ENCODE measurements around the gene ZP4.

Gene ZP4

DNA sequence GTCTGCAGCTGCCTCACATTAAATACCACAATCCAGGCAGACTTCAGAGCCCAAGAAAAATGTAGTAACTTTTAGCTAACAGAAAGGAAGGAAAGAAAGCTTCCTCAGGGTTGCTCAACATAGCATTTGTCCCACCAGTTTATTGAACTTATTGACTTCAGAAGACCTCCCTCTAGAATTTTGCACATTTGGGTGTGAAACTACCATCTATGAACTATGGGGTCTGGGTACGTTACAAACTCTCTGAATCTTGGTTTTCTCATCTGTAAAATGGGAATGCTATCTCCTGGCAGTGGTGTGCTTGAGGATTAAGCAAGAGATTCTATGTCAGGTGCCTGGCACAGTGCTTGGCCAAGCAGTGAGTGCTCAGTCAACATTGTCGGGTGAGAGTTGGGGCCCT lies at the start of gene ZP4:
Gene ZP4, minus strand, starts transcription at position 101 of the 400 bp plus-strand sequence. CDS start 287 bp downstream, outside the sequence.
- DNase-seq, result no peak

DNA sequence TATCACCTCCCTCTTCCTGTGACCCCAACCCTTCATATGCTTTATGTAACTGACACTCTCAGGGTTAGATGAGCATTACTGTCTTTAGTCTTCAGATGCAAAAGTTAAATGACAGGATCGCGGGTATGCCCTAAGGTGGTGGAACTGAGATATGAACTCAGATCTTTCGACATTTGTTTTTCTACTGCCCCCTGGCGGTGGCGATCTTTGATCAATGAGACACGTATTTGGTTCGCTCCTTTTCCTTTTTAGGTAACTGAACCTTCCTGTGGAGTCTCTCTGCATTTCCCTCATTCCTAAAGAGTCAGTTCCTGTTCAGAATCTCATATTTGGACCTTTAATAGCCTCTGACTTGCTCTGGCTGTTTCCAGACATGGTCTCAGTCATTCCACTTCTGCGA lies 47.8 kb upstream of the ZP4 start:
- no peak for DNase-seq

DNA sequence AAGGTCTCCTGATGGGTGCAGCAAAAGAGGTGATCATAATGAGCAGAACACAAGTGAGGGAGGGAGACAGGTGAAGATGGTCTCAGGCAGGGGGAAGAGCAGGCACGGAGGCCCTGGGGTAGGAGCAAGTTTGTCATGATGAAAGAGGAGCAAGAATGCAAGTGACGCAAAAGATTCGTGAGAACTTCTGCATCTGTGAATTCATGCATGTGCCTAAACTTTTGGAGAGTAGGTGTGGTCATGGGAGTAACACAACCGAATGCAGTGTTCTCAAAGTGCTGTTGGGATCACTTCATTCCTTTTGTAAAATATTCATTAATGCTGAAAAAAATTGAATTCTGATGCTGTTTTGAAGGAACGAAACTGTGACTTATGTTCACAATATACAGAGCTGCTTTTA lies 47.3 kb upstream of the ZP4 start:
- no peak for DNase-seq

DNA sequence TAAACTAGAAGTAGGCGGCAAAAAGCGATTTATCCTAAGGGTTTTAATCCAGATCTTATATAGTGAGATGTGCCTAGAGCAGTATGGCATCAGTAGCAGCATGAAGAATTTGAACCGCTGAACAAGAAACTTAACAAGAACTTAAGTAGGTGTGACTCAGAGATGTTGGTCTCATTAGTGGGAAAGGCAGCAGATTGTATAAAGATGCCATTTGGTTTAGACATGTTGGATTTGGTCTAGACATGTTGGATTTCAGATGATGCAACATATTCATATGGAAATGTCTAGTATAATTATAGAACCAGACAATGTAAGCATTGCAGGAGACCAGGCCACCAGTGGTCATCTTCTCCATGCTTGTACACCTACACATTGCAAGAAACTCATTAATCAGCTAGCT lies 42.1 kb upstream of the ZP4 start:
- no peak for DNase-seq

GRCh38 chr1:237931581-237931980 lies 40.9 kb upstream of the ZP4 start:
- no peak for DNase-seq

- DNase-seq, result no peak
These were observed 36.5 kb upstream of the ZP4 start for GRCh38 chr1:237927198-237927597.

DNA sequence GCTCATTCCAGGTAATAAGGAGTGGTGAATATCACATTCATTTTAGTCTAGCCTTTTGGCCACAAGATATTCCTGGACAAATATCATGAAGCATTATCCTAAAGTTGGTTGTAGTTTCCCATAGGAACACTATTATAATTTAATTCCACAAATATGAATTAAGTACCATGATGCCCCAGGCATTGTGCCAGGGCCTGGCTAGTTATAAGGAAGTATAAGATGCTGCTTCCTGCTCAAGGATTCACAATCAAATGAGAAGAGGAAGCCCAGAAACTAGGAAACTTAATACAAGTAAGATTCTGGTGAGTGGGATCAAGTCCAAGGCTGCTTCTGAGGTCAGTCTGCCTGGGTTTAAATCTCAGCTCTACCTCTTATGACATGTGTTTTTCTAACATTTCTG lies 30.6 kb upstream of the ZP4 start:
- no peak for DNase-seq

DNA sequence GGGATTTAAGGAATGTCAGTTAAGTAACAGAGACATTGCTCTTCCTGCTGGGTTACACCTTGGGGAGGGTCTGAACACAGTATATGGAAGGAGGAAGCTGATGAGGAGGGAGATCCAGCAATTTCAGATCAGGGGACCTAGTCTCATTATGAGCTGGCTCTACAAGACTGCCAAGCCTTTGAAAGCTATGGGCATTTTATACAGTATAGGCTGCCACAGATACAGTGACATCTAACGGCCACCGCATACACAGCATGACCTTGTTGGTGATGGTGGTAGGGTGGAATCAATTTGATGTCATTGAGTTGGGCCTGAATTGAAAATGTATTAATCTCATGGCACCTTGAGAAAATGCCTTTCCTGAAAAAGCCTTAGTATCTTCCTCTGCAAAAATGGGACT lies 22.6 kb upstream of the ZP4 start:
- DNase-seq, result no peak

DNA sequence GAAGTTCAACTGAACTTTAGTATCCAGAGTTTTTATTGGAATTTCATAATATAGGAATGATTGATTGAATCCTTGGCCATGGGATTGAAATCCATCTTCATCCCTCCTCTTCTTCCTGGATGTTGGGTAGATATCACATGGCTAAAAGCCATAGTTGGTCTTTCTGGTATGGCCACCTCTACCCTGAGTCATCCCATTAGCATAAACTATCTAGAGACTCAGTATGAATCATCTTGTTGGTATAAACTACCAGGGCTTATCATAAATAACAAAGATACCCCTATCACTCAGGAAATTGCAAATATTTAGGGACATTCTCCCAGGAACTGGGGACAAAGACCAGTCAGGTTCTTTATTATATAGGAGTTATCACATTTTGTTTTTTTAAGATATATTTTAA lies 21.2 kb upstream of the ZP4 start:
- no peak for DNase-seq

GRCh38 chr1:237910834-237911233 lies 20.1 kb upstream of the ZP4 start:
- no peak for DNase-seq

DNA sequence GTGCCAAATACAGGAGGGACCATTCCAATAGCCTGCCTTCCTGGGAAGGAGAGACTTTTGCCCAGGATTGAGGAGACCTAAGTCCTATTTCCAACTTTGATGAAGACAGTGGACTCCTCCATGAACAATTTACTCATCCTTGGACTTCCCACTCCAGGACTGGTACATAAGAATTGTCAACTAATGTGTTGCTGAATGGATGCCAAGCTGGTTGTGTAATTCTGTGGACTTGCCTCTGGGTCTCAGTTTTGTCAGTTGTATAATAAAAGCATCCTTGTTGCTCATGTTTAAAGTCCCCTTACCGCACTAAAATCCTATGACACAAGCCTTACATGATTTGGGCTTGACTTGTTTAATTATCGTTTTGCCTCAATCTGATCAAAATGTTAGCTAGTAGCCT lies 13.2 kb upstream of the ZP4 start:
- DNase-seq, result no peak

- DNase-seq, result no peak
These were observed 12.4 kb upstream of the ZP4 start for GRCh38 chr1:237902960-237903743.

DNA sequence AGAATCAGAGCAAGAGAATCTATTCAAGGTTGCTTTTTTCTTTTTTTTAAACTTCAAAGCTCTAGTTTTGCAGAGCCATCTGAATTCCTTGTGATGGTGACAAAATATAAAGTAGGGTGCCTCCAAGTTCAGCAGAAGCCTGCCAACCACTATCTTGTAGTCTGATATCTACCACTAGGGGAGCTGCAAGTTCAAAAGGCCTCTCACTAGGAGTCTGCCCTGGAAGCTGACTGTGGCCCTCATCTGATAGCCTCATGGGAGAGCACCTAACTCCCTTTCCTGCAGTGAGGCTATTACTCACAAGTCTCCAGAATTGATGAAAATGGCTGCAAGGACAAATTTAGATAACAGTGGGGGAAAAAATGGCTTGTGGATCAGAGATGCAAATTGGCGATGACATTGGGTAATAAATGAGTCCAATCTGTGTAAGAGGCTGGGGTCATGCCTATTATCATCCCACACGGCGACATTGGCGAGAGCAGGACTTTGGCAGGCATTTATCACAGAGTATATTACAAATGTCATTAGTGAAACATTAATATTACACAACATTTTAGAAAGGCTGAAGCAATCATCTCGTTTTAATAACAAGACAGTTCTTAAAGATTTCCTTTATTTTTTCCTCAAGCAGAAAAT lies 10.7 kb upstream of the ZP4 start:
- no peak for DNase-seq

- DNase-seq, result no peak
These were observed 4.9 kb upstream of the ZP4 start for GRCh38 chr1:237895630-237896029.

DNA sequence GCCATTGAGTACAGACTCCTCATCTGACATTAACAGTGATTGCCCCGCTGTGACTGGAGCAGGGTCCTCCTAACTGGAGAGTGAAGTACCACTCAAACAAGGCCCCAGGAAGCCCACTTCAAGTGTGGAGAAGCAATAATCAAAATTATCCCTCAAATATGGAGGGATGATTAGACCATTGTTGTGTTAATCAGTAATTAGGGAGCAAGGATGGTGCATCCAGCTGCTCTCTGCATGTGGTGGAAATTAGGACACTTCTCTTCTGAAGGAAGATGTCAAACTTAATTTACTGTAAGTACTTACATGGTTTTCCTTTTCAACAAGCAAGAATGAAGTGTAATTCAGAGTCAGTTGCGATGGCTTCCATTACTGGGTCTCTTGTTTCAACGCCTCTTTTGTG lies 3.4 kb upstream of the ZP4 start:
- DNase-seq, result no peak

GRCh38 chr1:237891979-237892378 lies 1.3 kb upstream of the ZP4 start:
- DNase-seq, result no peak

- no peak for DNase-seq
These were observed 544 bp upstream of the ZP4 start for GRCh38 chr1:237891266-237891665.

DNA sequence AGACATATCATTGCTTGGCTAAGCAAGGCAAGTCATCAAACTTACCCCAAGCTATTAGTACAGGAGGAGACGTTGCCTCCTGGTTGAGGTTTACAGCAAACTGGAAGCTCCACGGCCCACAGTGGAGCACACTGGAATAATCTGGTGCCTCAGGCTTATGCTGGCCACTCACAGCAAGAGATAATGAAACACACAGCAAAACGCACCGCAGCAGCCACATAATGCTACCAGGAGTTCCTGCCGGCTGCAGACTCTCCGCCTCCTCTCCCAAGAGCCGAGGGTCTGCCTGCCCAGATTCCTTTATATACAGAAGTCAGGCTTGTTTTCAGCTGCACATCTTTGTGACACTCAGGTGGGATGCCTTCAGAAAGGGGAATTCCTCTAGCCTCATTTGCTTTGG lies 306 bp downstream of the ZP4 start:
- DNase-seq, result no peak

DNA sequence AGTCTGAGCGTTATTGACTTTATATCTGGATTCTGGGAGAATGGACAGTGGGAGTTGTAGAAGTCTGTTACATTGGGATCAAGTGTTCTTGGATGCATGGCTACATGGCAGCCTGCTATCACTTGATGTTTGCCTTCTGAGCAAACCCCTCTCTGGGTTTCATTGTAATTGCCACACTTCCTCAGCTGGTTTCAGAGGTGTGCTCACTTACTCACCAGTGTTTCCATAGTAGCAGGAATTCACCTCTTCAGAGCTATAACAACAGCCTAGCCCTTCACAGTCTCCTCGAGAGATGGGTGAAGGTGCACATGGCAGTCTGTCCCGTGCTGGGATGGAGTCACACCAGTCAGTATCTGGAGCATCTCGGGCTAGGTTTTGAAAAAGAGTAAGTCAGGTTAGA lies 2.6 kb downstream of the ZP4 start:
- DNase-seq, result no peak

DNA sequence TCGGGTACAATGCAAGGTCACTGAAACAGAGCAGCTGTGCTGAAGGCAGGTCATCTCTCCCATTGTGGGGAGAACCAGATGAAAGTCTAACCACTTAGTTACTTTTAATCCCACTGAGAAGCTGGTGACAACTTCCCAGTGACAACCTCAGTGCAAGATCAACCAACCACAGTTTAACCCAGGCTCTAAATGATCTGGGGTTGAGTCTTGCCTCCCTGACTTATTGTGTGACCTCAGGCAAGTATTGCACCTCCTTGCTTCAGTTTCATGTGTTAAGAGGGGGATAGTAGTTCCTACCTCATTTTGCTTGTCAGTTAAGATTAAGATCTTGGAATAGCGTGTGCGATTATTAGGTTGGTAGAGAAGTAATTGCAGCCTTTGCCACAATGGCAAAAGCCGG lies 3.2 kb downstream of the ZP4 start:
- no peak for DNase-seq

GRCh38 chr1:237884237-237884636 lies 6.5 kb downstream of the ZP4 start:
- DNase-seq, result no peak

DNA sequence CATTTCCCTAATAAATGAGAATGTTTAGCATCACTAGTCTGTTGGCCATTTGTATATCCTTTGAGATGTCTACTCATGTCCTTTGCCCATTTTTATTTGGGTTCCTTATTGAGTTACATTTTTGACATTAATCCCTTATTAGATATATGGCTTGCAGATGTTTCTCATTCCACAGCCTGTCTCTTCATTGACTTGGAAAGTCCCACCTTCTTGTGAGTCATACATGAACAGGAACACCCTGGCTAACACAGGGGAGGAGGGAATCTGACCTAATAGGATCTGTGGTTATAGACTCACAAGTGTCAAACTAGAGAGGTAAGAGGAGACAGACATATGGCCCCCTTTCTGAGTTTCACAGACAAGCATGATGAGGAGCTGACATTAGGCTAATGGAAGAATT lies 11.5 kb downstream of the ZP4 start:
- DNase-seq, result no peak

GRCh38 chr1:237878406-237878805 lies 12.3 kb downstream of the ZP4 start:
- no peak for DNase-seq

GRCh38 chr1:237877631-237878030 lies 13.1 kb downstream of the ZP4 start:
- DNase-seq, result no peak

- no peak for DNase-seq
These were observed 15.4 kb downstream of the ZP4 start for GRCh38 chr1:237875291-237875690.
